HepG2 (cell line): ENCODE data around the gene YY1. TPM values are rescaled to one million over a fixed set of nuclear protein-coding genes. Genes with fewer than 3 reads are reported as not detected.

ENCODE experiments used
- ATAC-seq: fragments of 200-7000 bp; cut with Tn5 transposase; 3 replicates; pipeline ENCODE4 v1.9.1; 2020; ENCODE audit warnings: mild to moderate bottlenecking, moderate library complexity
- BruUV-seq: library from RNA; stranded (reverse); fragments of 400-500 nt; replicated peaks from 2 replicates; lab custom pipeline; 2021; lab: Mats Ljungman, UMichigan
- CTCF ChIA-PET: fragments of 300-600 bp; formaldehyde crosslinking; extraction: SDS; loops from one replicate; lab custom pipeline; 2021; ENCODE audit warnings: low total read pairs, inconsistent platforms, low intra/inter-chr PET ratio; lab: Yijun Ruan, JAX
- POLR2A ChIA-PET: fragments of 350-600 bp; sonication (Branson Sonifier 250); formaldehyde crosslinking; loops from one replicate; lab custom pipeline; 2020; ENCODE audit warnings: antibody characterized with exemption, inconsistent platforms; lab: Yijun Ruan, JAX
- DNase-seq: peaks from one replicate; pipeline ENCODE4 v3.0.0-alpha.2; 2015; ENCODE audit warnings: low spot score
- FAIRE-seq: peaks from 3 replicates; lab custom pipeline; 2011; peaks lifted over from hg19 to GRCh38; lab: Jason Lieb, UNC
- H2AFZ ChIP-seq: one replicate; pipeline ENCODE4 v1.6.1; 2011; ENCODE audit warnings: low read length, inconsistent platforms
- H3K27ac ChIP-seq: fragments of 300-600 bp; 3 replicates; pipeline ENCODE4 v1.8.0; 2011; ENCODE audit warnings: mixed run types, mild to moderate bottlenecking, mixed read lengths, low read length, inconsistent platforms; ENCODE audit not compliant: insufficient read depth; ENCODE audit errors: extremely low read length
- H3K27me3 ChIP-seq, 2 experiments: fragments of 200-600 bp in 1 of 2; 2 replicates in 1 of 2; 3 replicates in 1 of 2; pipeline versions ENCODE4 v1.6.0 to v1.8.0; 2011; ENCODE audit warnings: low read length in 2 of 2, mild to moderate bottlenecking in 2 of 2, moderate library complexity in 2 of 2, inconsistent platforms in 1 of 2; ENCODE audit not compliant: insufficient read depth in 2 of 2, control insufficient read depth in 1 of 2
- H3K36me3 ChIP-seq, 2 experiments: fragments of 200-600 bp in 1 of 2; replicated peaks in 1 of 2; 2 replicates in 1 of 2; 3 replicates in 1 of 2; pipeline versions ENCODE4 v1.5.1 to v1.8.0; 2011; ENCODE audit warnings: low read length in 2 of 2, inconsistent platforms in 1 of 2; ENCODE audit not compliant: insufficient read depth in 2 of 2, control insufficient read depth in 1 of 2
- H3K4me1 ChIP-seq: 2 replicates; pipeline ENCODE4 v1.5.1; 2012; ENCODE audit warnings: low read length, inconsistent platforms; ENCODE audit not compliant: insufficient read depth
- H3K4me2 ChIP-seq: 2 replicates; pipeline ENCODE4 v1.6.0; 2011; ENCODE audit warnings: low read depth, low read length, inconsistent platforms
- H3K4me3 ChIP-seq, 3 experiments: fragments of 200-600 bp in 1 of 3; sonication (generic), shearing (Covaris generic) in 1 of 3; replicated peaks in 1 of 3; 2 replicates each; pipeline ENCODE4 v1.5.1; 2011 to 2016; ENCODE audit warnings: low read length in 3 of 3, inconsistent platforms in 2 of 3, low read depth in 2 of 3, mild to moderate bottlenecking in 2 of 3, control low read depth in 1 of 3, mixed read lengths in 1 of 3; ENCODE audit not compliant: insufficient read depth in 1 of 3
- H3K79me2 ChIP-seq: one replicate; pipeline ENCODE4 v1.6.1; 2011; ENCODE audit warnings: low read length, inconsistent platforms; ENCODE audit not compliant: insufficient read depth
- H3K9ac ChIP-seq: 2 replicates; pipeline ENCODE4 v1.6.0; 2011; ENCODE audit warnings: mild to moderate bottlenecking, low read depth, low read length, inconsistent platforms; ENCODE audit not compliant: insufficient read depth
- H3K9me3 ChIP-seq: 2 replicates; pipeline ENCODE4 v1.5.1; 2012; ENCODE audit warnings: mild to moderate bottlenecking, low read length
- H4K20me1 ChIP-seq: 2 replicates; pipeline ENCODE4 v1.6.0; 2011; ENCODE audit warnings: inconsistent platforms, mild to moderate bottlenecking, low read length, moderate library complexity; ENCODE audit not compliant: insufficient read depth
- ERF ChIP-seq: IDR thresholded peaks from 2 replicates; pipeline ENCODE4 v1.6.1; 2018; ENCODE audit warnings: missing biosample characterization, missing genetic modification reagents
- HNF4G ChIP-seq, 2 experiments: sonication (generic) in 1 of 2; formaldehyde crosslinking in 1 of 2; IDR thresholded peaks; 2 replicates each; pipeline versions ENCODE4 v1.4.0 to v1.6.1; 2011 to 2020; ENCODE audit warnings: borderline replicate concordance in 2 of 2, low read depth in 2 of 2, mild to moderate bottlenecking in 2 of 2, low read length in 1 of 2, missing genetic modification reagents in 1 of 2, moderate library complexity in 1 of 2
- HNRNPL ChIP-seq: fragments of 200-400 bp; formaldehyde crosslinking; IDR thresholded peaks from 2 replicates; pipeline ENCODE4 v1.6.1; 2017; ENCODE audit warnings: mild to moderate bottlenecking, low read depth, low read length
- IRF9 ChIP-seq: sonication (generic); formaldehyde crosslinking; IDR thresholded peaks from 2 replicates; pipeline ENCODE4 v1.8.0; 2022; ENCODE audit warnings: missing genetic modification reagents, mild to moderate bottlenecking, borderline replicate concordance
- RBM22 ChIP-seq: fragments of 200-400 bp; formaldehyde crosslinking; optimal IDR thresholded peaks from 2 replicates; pipeline ENCODE3; 2017; ENCODE audit warnings: mild to moderate bottlenecking, low read length, moderate library complexity
- RBM39 ChIP-seq: fragments of 200-400 bp; formaldehyde crosslinking; IDR thresholded peaks from one replicate; pipeline ENCODE4 v1.6.1; 2018; ENCODE audit warnings: antibody characterized with exemption, mild to moderate bottlenecking, low read depth, low read length; ENCODE audit not compliant: poor library complexity, severe bottlenecking
- SALL2 ChIP-seq: sonication (generic); formaldehyde crosslinking; IDR thresholded peaks from 2 replicates; pipeline ENCODE4 v1.8.1; 2023; ENCODE audit warnings: mild to moderate bottlenecking, missing genetic modification reagents, inconsistent platforms
- SRF ChIP-seq: IDR thresholded peaks from 2 replicates; pipeline ENCODE4 v1.6.1; 2011; ENCODE audit warnings: mild to moderate bottlenecking, low read depth, low read length, moderate library complexity
- ZBTB33 ChIP-seq: sonication (generic); formaldehyde crosslinking; IDR thresholded peaks from 2 replicates; pipeline ENCODE4 v1.4.0; 2020; ENCODE audit warnings: missing genetic modification reagents
- ZNF329 ChIP-seq: sonication (generic); formaldehyde crosslinking; IDR thresholded peaks from 2 replicates; pipeline ENCODE4 v1.9.0; 2021; ENCODE audit warnings: low read depth, mild to moderate bottlenecking, missing genetic modification reagents
- WGBS: methylation state at CpG from one replicate; pipeline ENCODE4 v1.1.6; 2017; ENCODE audit warnings: low lambda C conversion rate; 5-methylcytosine and 5-hydroxymethylcytosine counted together
- in situ Hi-C: cut with HindIII; loops from 2 replicates; pipeline ENCODE4 v1.10.0; 2017; ENCODE audit warnings: low pct_unique_long_range_greater_than_20kb; ENCODE audit not compliant: extremely low pct_ligation_motif_present
- intact Hi-C: fragments of 100-400 bp; cut with micrococcal nuclease; formaldehyde crosslinking; loops from one replicate; pipeline ENCODE4 v1.10.0; 2022; ENCODE audit not compliant: unreplicated experiment
- polyA plus RNA-seq, 8 experiments: library from polyadenylated mRNA; depleted of rRNA in 3 of 8; stranded (reverse) in 7 of 8; unstranded in 1 of 8; fragments of >200 nt; fragmentation: Illumina TruSeq in 4 of 8; extraction: Trizol in 4 of 8; gene quantifications; 2 replicates each; pipeline versions ENCODE4 v1.2.1 to v1.2.3, GENCODE V29; 2011 to 2016; ENCODE audit warnings: low read depth in 4 of 8, missing spikeins in 1 of 8, mixed read lengths in 1 of 8; ENCODE audit not compliant: insufficient read depth in 1 of 8
- total RNA-seq, 5 experiments: library from RNA; depleted of rRNA; stranded (reverse); fragments of >200 nt; fragmentation: Illumina TruSeq; extraction: Trizol; gene quantifications; 2 replicates each; pipeline ENCODE4 v1.2.3, GENCODE V29; 2016; ENCODE audit warnings: low read depth in 1 of 5

YY1 gene
- total and polyA plus RNA-seq, 2 of the 13 experiments (the other 11 are each of a cell fraction or from before 2014, with no cell fraction given): 29.4 to 68.1 TPM

GRCh38 chr14:100325958-100326357 is 87.0 kb downstream of the YY1 start:
- Histone ChIP-seq H4K20me1 (no peaks in the 10 kb centered on the region), H3K27ac (no peak overlapping the region), H3K79me2 (no peaks in the 10 kb centered on the region), H3K27me3 (peaks cover 0 to 2% of the 10 kb centered on the region in 2 experiments; a peak in 1 of 5 replicates), H3K9ac (0 out of 2 replicates have a peak overlapping the region, but pooled peaks have one; percentile 4), H3K4me1 (peaks cover 83% of the 10 kb centered on the region), H3K9me3 (no peaks in the 10 kb centered on the region), H3K4me2 (peak overlapping the region; percentile 41), H2AFZ (no peak overlapping the region), H3K36me3 (no peaks in the 10 kb centered on the region), H3K4me3 (no peak overlapping the region)
- TF ChIP-seq ZNF329 (CRISPR knock-in tag): peak; percentile 96
- 0 out of 2 replicates have a peak, but pooled peaks have one; percentile 34 for TF ChIP-seq HNRNPL
- no peak for TF ChIP-seq RBM22
- TF ChIP-seq SRF: no peak
- no peak for TF ChIP-seq HNF4G (IDR thresholded peaks at IDR 0.05; ENCODE audit: borderline replicate concordance, low read depth, low read length)
- no peak for TF ChIP-seq HNF4G (CRISPR knock-in tag; IDR thresholded peaks at IDR 0.05; ENCODE audit: borderline replicate concordance, low read depth)
- no peak for TF ChIP-seq ERF
- TF ChIP-seq IRF9 (CRISPR knock-in tag): no peak
- peak; percentile 41; the same call in 1 of the 2 replicates for TF ChIP-seq ZBTB33
- TF ChIP-seq RBM39: peak; percentile 26
- no peak for TF ChIP-seq SALL2
- in situ Hi-C loops (no loop called here), intact Hi-C loops (no loop called here)
- ATAC-seq: no peak; the same call in 2 of the 3 replicates
- WGBS: 64% methylated on average over 5 of the region's 13 CpGs
- POLR2A ChIA-PET: no interaction called here
- CTCF ChIA-PET: no interaction called here
- BruUV-seq: no TSS peak
- no peak for FAIRE-seq
- DNase-seq: no peak
